Activated effector memory CD4-positive, alpha-beta T cell treated with Interleukin-2 at 50 U/mL for 16 hours (primary cell): ENCODE data around the gene CTBS.
"Not testable (repeated sequence)": the region's sequence is repeated elsewhere in the genome, so short reads cannot be mapped to it uniquely, and the experiment has no call there.

Experiments
- DNase-seq: peaks from one replicate; pipeline ENCODE4 v3.0.0-alpha.2; 2020

CTBS gene

GRCh38 chr1:84573967-84574842, at the start of gene CTBS:
Gene CTBS, minus strand, starts transcription at chr1:84574440. Its CDS starts 25 bp downstream, at chr1:84574415.
- DNase-seq, result peak; percentile 73

- no peak for DNase-seq
Observed at GRCh38 chr1:84621553-84621952, 47.3 kb upstream of the CTBS start.

GRCh38 chr1:84620720-84621313, 46.6 kb upstream of the CTBS start:
- peak; percentile 74 for DNase-seq

- DNase-seq, result no peak
Observed at GRCh38 chr1:84619383-84620102, 45.3 kb upstream of the CTBS start.

GRCh38 chr1:84617349-84617748, 43.1 kb upstream of the CTBS start:
- DNase-seq, result no peak

GRCh38 chr1:84615790-84616189, 41.5 kb upstream of the CTBS start:
- no peak for DNase-seq

- no peak for DNase-seq
Observed at GRCh38 chr1:84613887-84614286, 39.6 kb upstream of the CTBS start.

GRCh38 chr1:84613026-84613425, 38.8 kb upstream of the CTBS start:
- no peak for DNase-seq

- DNase-seq, result no peak
Observed at GRCh38 chr1:84611796-84612195, 37.6 kb upstream of the CTBS start.

GRCh38 chr1:84611091-84611490, 36.9 kb upstream of the CTBS start:
- no peak for DNase-seq

GRCh38 chr1:84606977-84607376, 32.7 kb upstream of the CTBS start:
- no peak for DNase-seq

- DNase-seq, result no peak
Observed at GRCh38 chr1:84605157-84605556, 30.9 kb upstream of the CTBS start.

GRCh38 chr1:84603941-84604830, 29.9 kb upstream of the CTBS start:
- no peak for DNase-seq

GRCh38 chr1:84603223-84603622, 29.0 kb upstream of the CTBS start:
- no peak for DNase-seq

GRCh38 chr1:84600796-84601195, 26.6 kb upstream of the CTBS start:
- no peak for DNase-seq

- DNase-seq, result no peak
Observed at GRCh38 chr1:84598846-84599741, 24.9 kb upstream of the CTBS start.

GRCh38 chr1:84598418-84598817, 24.2 kb upstream of the CTBS start:
- no peak for DNase-seq

GRCh38 chr1:84597011-84597410, 22.8 kb upstream of the CTBS start:
- no peak for DNase-seq

GRCh38 chr1:84594959-84595358, 20.7 kb upstream of the CTBS start:
- DNase-seq, result not testable (repeated sequence)

GRCh38 chr1:84587099-84587498, 12.9 kb upstream of the CTBS start:
- DNase-seq, result no peak

- DNase-seq, result no peak
Observed at GRCh38 chr1:84585803-84586202, 11.6 kb upstream of the CTBS start.

GRCh38 chr1:84584126-84584525, 9.9 kb upstream of the CTBS start:
- no peak for DNase-seq
